HCT116 (cell line): ENCODE results near the gene TBCCD1. TPM values are rescaled to one million over a fixed set of nuclear protein-coding genes. Genes with fewer than 3 reads are reported as not detected.
"Not testable (repeated sequence)": the region's sequence is repeated elsewhere in the genome, so short reads cannot be mapped to it uniquely, and the experiment has no call there.

Source experiments
- ATAC-seq: fragments of 200-7000 bp; cut with Tn5 transposase; 2 replicates; pipeline ENCODE4 v1.9.1; 2020; ENCODE audit warnings: mild to moderate bottlenecking, moderate library complexity
- BruUV-seq: library from RNA; stranded (reverse); fragments of 400-500 nt; replicated peaks from 2 replicates; lab custom pipeline; 2021; lab: Mats Ljungman, UMichigan
- CTCF ChIA-PET: fragments of 300-600 bp; sonication (Branson Sonifier 250); formaldehyde crosslinking; loops from one replicate; lab custom pipeline; 2021; ENCODE audit warnings: antibody characterized with exemption; lab: Charles Lee
- POLR2A ChIA-PET: fragments of 300-600, 350-600 bp; sonication (Branson Sonifier 250); formaldehyde crosslinking; loops from one replicate; lab custom pipeline; 2021; ENCODE audit warnings: antibody characterized with exemption; lab: Charles Lee
- RAD21 ChIA-PET, 2 experiments: fragments of 300-600 bp; sonication (Branson Sonifier 250); formaldehyde crosslinking; loops; one replicate each; lab custom pipeline; 2023; ENCODE audit warnings: low total read pairs in 2 of 2; ENCODE audit not compliant: uncharacterized antibody in 2 of 2, unreplicated experiment in 2 of 2, low non-redundant PET in 1 of 2; lab: Charles Lee
- DNase-seq: peaks from one replicate; pipeline ENCODE4 v3.0.0-alpha.2; 2010; ENCODE audit warnings: low read depth, low spot score
- H2AFZ ChIP-seq: fragments of 200-600 bp; shearing (Covaris generic), sonication (generic); 2 replicates; pipeline ENCODE4 v1.6.1; 2017; ENCODE audit warnings: low read depth, mixed run types, mixed read lengths, antibody characterized with exemption, low read length; ENCODE audit not compliant: poor library complexity, severe bottlenecking
- H3K27ac ChIP-seq: 2 replicates; pipeline ENCODE4 v1.5.1; 2012; ENCODE audit warnings: low read depth, low read length
- H3K27me3 ChIP-seq: fragments of 200-600 bp; sonication (generic); 2 replicates; pipeline ENCODE4 v1.6.1; 2016; ENCODE audit warnings: mixed run types, low read length, mixed read lengths; ENCODE audit not compliant: insufficient read depth
- H3K36me3 ChIP-seq, 2 experiments: fragments of 200-500 bp in 1 of 2; fragments of 200-600 bp in 1 of 2; sonication (Bioruptor generic) in 1 of 2; sonication (generic) in 1 of 2; 2 replicates each; pipeline versions ENCODE4 v1.5.1 to v1.6.1; 2014 to 2016; ENCODE audit warnings: low read length in 2 of 2, inconsistent platforms in 1 of 2, mixed read lengths in 1 of 2, mixed run types in 1 of 2; ENCODE audit not compliant: insufficient read depth in 2 of 2, control insufficient read depth in 1 of 2
- H3K4me1 ChIP-seq, 2 experiments: fragments of 200-600 bp in 1 of 2; sonication (generic) in 1 of 2; 2 replicates each; pipeline versions ENCODE4 v1.5.1 to v1.6.1; 2012 to 2017; ENCODE audit warnings: low read length in 2 of 2, inconsistent platforms in 1 of 2, mild to moderate bottlenecking in 1 of 2, mixed read lengths in 1 of 2, mixed run types in 1 of 2, moderate library complexity in 1 of 2; ENCODE audit not compliant: insufficient read depth in 2 of 2, control insufficient read depth in 1 of 2
- H3K4me2 ChIP-seq: fragments of 200-600 bp; sonication (generic); 2 replicates; pipeline ENCODE4 v1.6.1; 2017; ENCODE audit warnings: mixed run types, low read length, mixed read lengths
- H3K4me3 ChIP-seq, 2 experiments: fragments of 200-600 bp in 1 of 2; sonication (generic) in 1 of 2; replicated peaks in 1 of 2; 2 replicates each; pipeline ENCODE4 v1.5.1; 2011 to 2016; ENCODE audit warnings: low read length in 2 of 2, control low read depth in 1 of 2, low read depth in 1 of 2, mild to moderate bottlenecking in 1 of 2, mixed read lengths in 1 of 2, mixed run types in 1 of 2
- H3K79me2 ChIP-seq: fragments of 200-600 bp; sonication (generic); 2 replicates; pipeline ENCODE4 v1.6.1; 2017; ENCODE audit warnings: mild to moderate bottlenecking, mixed run types, low read length, moderate library complexity, mixed read lengths; ENCODE audit not compliant: insufficient read depth
- H3K9ac ChIP-seq: fragments of 200-600 bp; sonication (generic); 2 replicates; pipeline ENCODE4 v1.6.1; 2016; ENCODE audit warnings: low read length, mixed read lengths
- H3K9me2 ChIP-seq: fragments of 200-600 bp; sonication (generic), shearing (Covaris generic); 2 replicates; pipeline ENCODE4 v1.6.1; 2017; ENCODE audit warnings: mixed run types, mild to moderate bottlenecking, moderate library complexity; ENCODE audit not compliant: insufficient read depth
- H3K9me3 ChIP-seq, 2 experiments: fragments of 200-500 bp in 1 of 2; fragments of 200-600 bp in 1 of 2; sonication (Bioruptor generic) in 1 of 2; sonication (generic) in 1 of 2; 2 replicates each; pipeline ENCODE4 v1.6.1; 2014 to 2017; ENCODE audit warnings: low read length in 2 of 2, mixed read lengths in 2 of 2, inconsistent platforms in 1 of 2, low read depth in 1 of 2, mild to moderate bottlenecking in 1 of 2, mixed run types in 1 of 2, moderate library complexity in 1 of 2; ENCODE audit not compliant: control insufficient read depth in 1 of 2, insufficient read depth in 1 of 2
- H4K20me1 ChIP-seq: fragments of 200-600 bp; sonication (generic), shearing (Covaris generic); 2 replicates; pipeline ENCODE4 v1.6.1; 2017; ENCODE audit warnings: mixed run types, mild to moderate bottlenecking, moderate library complexity; ENCODE audit not compliant: insufficient read depth
- ATF3 ChIP-seq: IDR thresholded peaks from 2 replicates; pipeline ENCODE4 v1.6.1; 2012
- CBX3 ChIP-seq: IDR thresholded peaks from 2 replicates; pipeline ENCODE4 v1.6.1; 2012; ENCODE audit warnings: low read depth
- CTCF ChIP-seq, 3 experiments: fragments of 200-600 bp in 1 of 3; sonication (generic) in 1 of 3; IDR thresholded peaks in 2 of 3; conservative IDR thresholded peaks in 1 of 3; 2 replicates each; pipeline ENCODE4 v1.5.1; 2012 to 2017; ENCODE audit warnings: low read depth in 2 of 3, low read length in 2 of 3, antibody characterized with exemption in 1 of 3, borderline replicate concordance in 1 of 3, control low read depth in 1 of 3, mild to moderate bottlenecking in 1 of 3, mixed read lengths in 1 of 3, mixed run types in 1 of 3, moderate library complexity in 1 of 3; ENCODE audit not compliant: insufficient read depth in 1 of 3
- EGR1 ChIP-seq: IDR thresholded peaks from 2 replicates; pipeline ENCODE4 v1.6.1; 2012; ENCODE audit warnings: low read depth
- ELF1 ChIP-seq: IDR thresholded peaks from 2 replicates; pipeline ENCODE4 v1.6.1; 2012; ENCODE audit warnings: low read depth, borderline replicate concordance
- EZH2 ChIP-seq: fragments of 200-600 bp; sonication (generic); IDR thresholded peaks from 2 replicates; pipeline ENCODE4 v1.6.1; 2017; ENCODE audit warnings: antibody characterized with exemption, mixed run types
- FOSL1 ChIP-seq: IDR thresholded peaks from 2 replicates; pipeline ENCODE4 v1.6.1; 2012; ENCODE audit warnings: low read depth
- REST ChIP-seq: IDR thresholded peaks from 2 replicates; pipeline ENCODE4 v1.6.1; 2012; ENCODE audit warnings: low read depth
- SIN3A ChIP-seq: IDR thresholded peaks from 2 replicates; pipeline ENCODE4 v1.6.1; 2012; ENCODE audit warnings: low read depth
- TCF7L2 ChIP-seq: IDR thresholded peaks from 2 replicates; pipeline ENCODE4 v1.7.0; 2011; ENCODE audit warnings: borderline replicate concordance, inconsistent platforms; ENCODE audit not compliant: insufficient read depth, insufficient read length; ENCODE audit errors: extremely low read depth
- YY1 ChIP-seq: IDR thresholded peaks from 2 replicates; pipeline ENCODE4 v1.6.1; 2011; ENCODE audit warnings: low read length, low read depth, moderate library complexity, mild to moderate bottlenecking; ENCODE audit not compliant: insufficient replicate concordance; ENCODE audit errors: extremely low read depth
- ZNF274 ChIP-seq: fragments of 200-500 bp; sonication (Bioruptor generic); IDR thresholded peaks from 2 replicates; pipeline ENCODE4 v1.6.1; 2014; ENCODE audit warnings: mild to moderate bottlenecking, low read depth, low read length, inconsistent platforms
- intact Hi-C: fragments of 100-400 bp; cut with micrococcal nuclease; formaldehyde crosslinking; loops from 2 replicates; pipeline ENCODE4 v1.10.0; 2022
- total RNA-seq: library from RNA; stranded (reverse); gene quantifications from one replicate; pipeline ENCODE4 v1.2.1, GENCODE V29; 2021; ENCODE audit not compliant: unreplicated experiment

The TBCCD1 gene
- total RNA-seq, 1 experiment from 2014 or later, result 16.8 TPM

- peaks cover 42 to 45% of the 10 kb centered on the region in 2 experiments for H3K36me3 ChIP-seq
- BruUV-seq, result not testable (repeated sequence)
Measured at GRCh38 chr3:186586245-186586644, 19.1 kb upstream of the TBCCD1 start.

GRCh38 chr3:186583831-186584230 is 16.7 kb upstream of the TBCCD1 start:
- intact Hi-C loops, result loop anchor here (10.0 kb wide), 1 partner anchor 241 kb away; no protein-coding TSS in a partner anchor
- H3K4me2 ChIP-seq, result no peak overlapping the region
- TF ChIP-seq CBX3 (no peak), EZH2 (no peak), ZNF274 (no peak), SIN3A (no peak), REST (no peak), YY1 (no peak), CTCF (IDR thresholded peaks at IDR 0.05 in 2 of 3, conservative IDR thresholded peaks at IDR 0.05 in 1 of 3; ENCODE audit: borderline replicate concordance in 1 of 3, insufficient read depth in 1 of 3, low read depth in 2 of 3, low read length in 2 of 3) (no peak), FOSL1 (no peak), ATF3 (no peak), EGR1 (no peak), ELF1 (no peak), TCF7L2 (no peak)

More at GRCh38 chr3:186586245-186586644, 19.1 kb upstream of the TBCCD1 start:
- RAD21 ChIA-PET, H3K79me2 ChIP-seq, H3K9me3 ChIP-seq, H3K9ac ChIP-seq, H4K20me1 ChIP-seq, ATAC-seq, H3K4me2 ChIP-seq, H3K4me3 ChIP-seq, H3K27ac ChIP-seq, H2AFZ ChIP-seq, DNase-seq, H3K9me2 ChIP-seq, H3K27me3 ChIP-seq: not testable (repeated sequence)
- ChIA-PET CTCF (interaction anchor here (1.6 to 2.1 kb wide), 2 partner anchors 28 to 235 kb away, joined by 5 to 6 read pairs; no protein-coding TSS in a partner anchor), POLR2A (interaction anchor here (0.6 to 1.6 kb wide), 2 partner anchors 16 to 258 kb away, joined by 3 to 5 read pairs; partner anchors contain the start of gene DNAJB11)
- peaks cover 16 to 24% of the 10 kb centered on the region in 2 experiments for H3K4me1 ChIP-seq
- intact Hi-C loops, result loop anchor here (10.0 kb wide), 1 partner anchor 239 kb away; no protein-coding TSS in a partner anchor

More at GRCh38 chr3:186583831-186584230, 16.7 kb upstream of the TBCCD1 start:
- no TSS peak for BruUV-seq
- Histone ChIP-seq H3K27ac (no peak overlapping the region), H2AFZ (no peak overlapping the region), H3K4me3 (no peak overlapping the region), H3K9me3 (no peaks in the 10 kb centered on the region), H3K36me3 (peaks cover 58 to 62% of the 10 kb centered on the region in 2 experiments), H4K20me1 (no peaks in the 10 kb centered on the region), H3K79me2 (peaks cover 6% of the 10 kb centered on the region; the same call in 1 of the 2 replicates), H3K4me1 (peaks cover 5 to 8% of the 10 kb centered on the region in 2 experiments), H3K9me2 (no peaks in the 10 kb centered on the region), H3K27me3 (no peaks in the 10 kb centered on the region), H3K9ac (no peak overlapping the region)
- POLR2A ChIA-PET, result interaction anchor here (1.7 kb wide), 1 partner anchor 14 kb away, joined by 5 read pairs; the partner anchor contains the start of gene DNAJB11
- RAD21 ChIA-PET, result no interaction called here
- ATAC-seq (no peak), DNase-seq (no peak)
- CTCF ChIA-PET, result no interaction called here
